ENCODE results near the gene SLC35A1. TPM values are rescaled to one million over a fixed set of nuclear protein-coding genes. Genes with fewer than 3 reads are reported as not detected.

The SLC35A1 gene
- polyA plus RNA-seq, 1 donor from 2014 or later = 20.1 TPM

- peaks cover 16% of the 10 kb centered on the region for H3K36me3 Mint-ChIP-seq
- H3K27ac Mint-ChIP-seq = no peak overlapping the region
- no peak overlapping the region for H3K4me3 Mint-ChIP-seq
- no peaks in the 10 kb centered on the region for H3K27me3 Mint-ChIP-seq
- H3K9me3 Mint-ChIP-seq = peaks cover 0 to 9% (median 5%) of the 10 kb centered on the region in 3 donors
- H3K4me1 Mint-ChIP-seq = peaks cover 0 to 3% (median 2%) of the 10 kb centered on the region in 3 donors
Measured at GRCh38 chr6:87543696-87544473, 71.1 kb downstream of the SLC35A1 start.

- Mint-ChIP-seq H3K27ac (no peak overlapping the region), H3K27me3 (no peaks in the 10 kb centered on the region), H3K4me1 (peaks cover 0 to 3% (median under 1%) of the 10 kb centered on the region in 3 donors), H3K9me3 (peaks cover 0 to 7% (median 5%) of the 10 kb centered on the region in 3 donors), H3K4me3 (no peak overlapping the region), H3K36me3 (peaks cover 16% of the 10 kb centered on the region)
Measured at GRCh38 chr6:87544474-87544735, 71.6 kb downstream of the SLC35A1 start.

- Mint-ChIP-seq H3K36me3 (peaks cover 3% of the 10 kb centered on the region), H3K27me3 (no peaks in the 10 kb centered on the region), H3K9me3 (no peaks in the 10 kb centered on the region), H3K4me3 (no peak overlapping the region), H3K4me1 (peaks cover 2 to 9% (median 2%) of the 10 kb centered on the region in 3 donors), H3K27ac (no peak overlapping the region)
Measured at GRCh38 chr6:87551799-87552198, 79.0 kb downstream of the SLC35A1 start.

GRCh38 chr6:87553159-87553765 is 80.5 kb downstream of the SLC35A1 start:
- peaks cover 2 to 9% (median 4%) of the 10 kb centered on the region in 3 donors for H3K4me1 Mint-ChIP-seq
- peaks cover 3% of the 10 kb centered on the region for H3K36me3 Mint-ChIP-seq
- H3K27ac Mint-ChIP-seq = no peak overlapping the region

GRCh38 chr6:87555506-87555905 is 82.7 kb downstream of the SLC35A1 start:
- Mint-ChIP-seq H3K27ac (peak overlapping the region in 1 of 3 donors; percentile 72), H3K36me3 (peaks cover 5% of the 10 kb centered on the region), H3K9me3 (no peaks in the 10 kb centered on the region), H3K4me1 (peaks cover 2 to 9% (median 5%) of the 10 kb centered on the region in 3 donors), H3K27me3 (no peaks in the 10 kb centered on the region), H3K4me3 (no peak overlapping the region)

More at GRCh38 chr6:87553159-87553765, 80.5 kb downstream of the SLC35A1 start:
- no peaks in the 10 kb centered on the region for H3K9me3 Mint-ChIP-seq
- H3K27me3 Mint-ChIP-seq = no peaks in the 10 kb centered on the region
- H3K4me3 Mint-ChIP-seq = no peak overlapping the region

- H3K4me1 Mint-ChIP-seq = peaks cover 0 to 3% (median 0%) of the 10 kb centered on the region in 3 donors
- peaks cover 5% of the 10 kb centered on the region for H3K36me3 Mint-ChIP-seq
- H3K27me3 Mint-ChIP-seq = no peaks in the 10 kb centered on the region
- H3K9me3 Mint-ChIP-seq = no peaks in the 10 kb centered on the region
- no peak overlapping the region for H3K27ac Mint-ChIP-seq
- no peak overlapping the region for H3K4me3 Mint-ChIP-seq
Measured at GRCh38 chr6:87558446-87558845, 85.7 kb downstream of the SLC35A1 start.

GRCh38 chr6:87561017-87561416 is 88.2 kb downstream of the SLC35A1 start:
- no peaks in the 10 kb centered on the region for H3K9me3 Mint-ChIP-seq
- H3K4me3 Mint-ChIP-seq = no peak overlapping the region
- H3K36me3 Mint-ChIP-seq = peaks cover 5% of the 10 kb centered on the region
- no peak overlapping the region for H3K27ac Mint-ChIP-seq
- peaks cover 0 to 3% (median 0%) of the 10 kb centered on the region in 3 donors for H3K4me1 Mint-ChIP-seq
- H3K27me3 Mint-ChIP-seq = no peaks in the 10 kb centered on the region

Other genes starting within 250 kb of the SLC35A1 start
- gene SMIM8, start 150.4 kb upstream of the SLC35A1 start, polyA plus RNA-seq = 10.4 TPM
- not detected for gene GJB7, start 143.7 kb upstream of the SLC35A1 start, polyA plus RNA-seq
- gene C6orf163, start 128.2 kb upstream of the SLC35A1 start, polyA plus RNA-seq = 0.56 TPM
- not detected for gene CFAP206, start 65.0 kb upstream of the SLC35A1 start, polyA plus RNA-seq
- 22.0 TPM for gene RARS2, start 117.0 kb downstream of the SLC35A1 start, polyA plus RNA-seq
- 29.7 TPM for gene ORC3, start 117.2 kb downstream of the SLC35A1 start, polyA plus RNA-seq
- 84.6 TPM for gene AKIRIN2, start 229.3 kb downstream of the SLC35A1 start, polyA plus RNA-seq